T-cell (primary cell): ENCODE data around the gene MTA3. TPM values are rescaled to one million over a fixed set of nuclear protein-coding genes. Genes with fewer than 3 reads are reported as not detected.

Experiments
- ATAC-seq, 4 experiments: fragments of 200-7000 bp in 3 of 4; fragments of 150-1000 bp in 1 of 4; cut with Tn5 transposase; replicated peaks in 1 of 4; 1 replicate in 3 of 4; 2 replicates in 1 of 4; pipeline ENCODE4 v1.10.0; 2021; ENCODE audit warnings: moderate library complexity in 3 of 4, mild to moderate bottlenecking in 2 of 4, moderate number of reproducible peaks in 1 of 4
- CTCF ChIA-PET, 2 donors: fragments of 300-600 bp; sonication (Branson Sonifier 250); formaldehyde crosslinking; loops; one replicate each; lab custom pipeline; 2022; ENCODE audit warnings: antibody characterized with exemption in 2 of 2; lab: Charles Lee
- POLR2A ChIA-PET, 2 donors: fragments of 300-600 bp; sonication (Branson Sonifier 250); formaldehyde crosslinking; loops; one replicate each; lab custom pipeline; 2022; ENCODE audit warnings: antibody characterized with exemption in 2 of 2; lab: Charles Lee
- DNase-seq, 35 experiments: peaks; one replicate each; pipeline versions ENCODE4 v3.0.0 to v3.0.0-alpha.2; 2013 to 2023
- H3K27ac ChIP-seq: one replicate; pipeline ENCODE4 v1.5.1; 2013; ENCODE audit warnings: low read length
- H3K27me3 ChIP-seq, 2 experiments: replicated peaks in 1 of 2; 1 replicate in 1 of 2; 2 replicates in 1 of 2; pipeline versions ENCODE4 v1.6.1 to v1.7.0; 2013; ENCODE audit warnings: low read length in 1 of 2, mixed read lengths in 1 of 2; ENCODE audit not compliant: control insufficient read depth in 2 of 2, insufficient read depth in 2 of 2; ENCODE audit errors: extremely low read depth in 1 of 2
- H3K36me3 ChIP-seq, 2 donors: 1 replicate in 1 of 2; 2 replicates in 1 of 2; pipeline versions ENCODE4 v1.6.1 to v1.7.0; 2013; ENCODE audit warnings: low read length in 1 of 2; ENCODE audit not compliant: control insufficient read depth in 2 of 2, insufficient read depth in 1 of 2; ENCODE audit errors: extremely low read depth in 1 of 2
- H3K4me1 ChIP-seq, 2 experiments: 1 replicate in 1 of 2; 2 replicates in 1 of 2; pipeline versions ENCODE4 v1.6.1 to v1.7.0; 2013; ENCODE audit warnings: low read length in 2 of 2, mixed read lengths in 1 of 2; ENCODE audit not compliant: insufficient read depth in 2 of 2, control insufficient read depth in 1 of 2; ENCODE audit errors: extremely low read depth in 1 of 2
- H3K4me3 ChIP-seq, 2 donors: 1 replicate in 1 of 2; 2 replicates in 1 of 2; pipeline versions ENCODE4 v1.5.1 to v1.7.0; 2013; ENCODE audit warnings: mild to moderate bottlenecking in 2 of 2, low read length in 1 of 2, moderate library complexity in 1 of 2; ENCODE audit not compliant: control insufficient read depth in 1 of 2; ENCODE audit errors: extremely low read depth in 1 of 2
- H3K9me3 ChIP-seq: 2 replicates; pipeline ENCODE4 v1.7.0; 2013
- H3K27ac Mint-ChIP-seq, 2 donors: one replicate each; pipeline ENCODE4 v1.8.0; 2020 to 2021; ENCODE audit warnings: mild to moderate bottlenecking in 2 of 2, mixed read lengths in 2 of 2
- H3K27me3 Mint-ChIP-seq, 2 donors: one replicate each; pipeline ENCODE4 v1.8.0; 2021 to 2022; ENCODE audit warnings: mixed read lengths in 2 of 2
- H3K36me3 Mint-ChIP-seq: one replicate; pipeline ENCODE4 v1.8.0; 2021; ENCODE audit warnings: mixed read lengths
- H3K4me1 Mint-ChIP-seq, 3 donors: one replicate each; pipeline ENCODE4 v1.8.0; 2020 to 2022; ENCODE audit warnings: mixed read lengths in 3 of 3, mild to moderate bottlenecking in 1 of 3
- H3K4me3 Mint-ChIP-seq, 3 donors: one replicate each; pipeline ENCODE4 v1.8.0; 2020 to 2022; ENCODE audit warnings: mild to moderate bottlenecking in 3 of 3, mixed read lengths in 3 of 3, moderate library complexity in 3 of 3
- H3K9me3 Mint-ChIP-seq, 3 donors: one replicate each; pipeline ENCODE4 v1.8.0; 2020 to 2022; ENCODE audit warnings: mixed read lengths in 3 of 3
- WGBS: methylation state at CpG from one replicate; pipeline ENCODE4 v1.1.5; 2013; ENCODE audit warnings: missing lambda C conversion rate; ENCODE audit not compliant: insufficient coverage; 5-methylcytosine and 5-hydroxymethylcytosine counted together
- total RNA-seq, 35 experiments: library from RNA in 6 of 35; stranded (reverse) in 6 of 35; fragments of 120-200 nt in 1 of 35; gene quantifications; one replicate each; pipeline versions ENCODE4 v1.2.1 to v1.2.4 and lab custom pipeline; 2013 to 2026

MTA3 gene
- total RNA-seq, 5 donors from 2014 or later (not counting 1 experiment from before 2014, with no cell fraction given), result 20.9 to 42.4 (median 24.6) TPM

- WGBS, result 93% methylated on average over 2 of the region's 4 CpGs
- no peak for ATAC-seq
- no peak overlapping the region for H3K4me3 ChIP-seq
- H3K27me3 ChIP-seq, result no peaks in the 10 kb centered on the region
- Mint-ChIP-seq H3K9me3 (no peaks in the 10 kb centered on the region), H3K27ac (no peak overlapping the region), H3K36me3 (peaks cover 24% of the 10 kb centered on the region), H3K4me1 (peaks cover 0 to 10% (median 3%) of the 10 kb centered on the region in 3 donors), H3K27me3 (no peaks in the 10 kb centered on the region), H3K4me3 (no peak overlapping the region)
- H3K27ac ChIP-seq, result no peak overlapping the region
- DNase-seq, result no peak
- no peaks in the 10 kb centered on the region for H3K9me3 ChIP-seq
- CTCF ChIA-PET, result interaction anchor here in 1 of 2 donors (0.6 kb wide), 2 partner anchors 233 to 622 kb away, joined by 3 read pairs; no protein-coding TSS in a partner anchor
- no peaks in the 10 kb centered on the region for H3K4me1 ChIP-seq
- POLR2A ChIA-PET, result interaction anchor here in 1 of 2 donors (0.5 kb wide), 1 partner anchor 664 kb away, joined by 6 read pairs; no protein-coding TSS in a partner anchor
- peaks cover 10 to 33% of the 10 kb centered on the region in 2 donors for H3K36me3 ChIP-seq
Measured at GRCh38 chr2:42757981-42758740, 189.7 kb downstream of the MTA3 start.

- WGBS, result no CpG with 5 or more reads among the region's 1 CpG
- peaks cover 10 to 35% of the 10 kb centered on the region in 2 donors for H3K36me3 ChIP-seq
- H3K4me1 ChIP-seq, result no peaks in the 10 kb centered on the region
- Mint-ChIP-seq H3K9me3 (no peaks in the 10 kb centered on the region), H3K4me1 (peaks cover 0 to 7% (median 4%) of the 10 kb centered on the region in 3 donors), H3K4me3 (no peak overlapping the region), H3K27me3 (no peaks in the 10 kb centered on the region), H3K36me3 (peaks cover 23% of the 10 kb centered on the region), H3K27ac (no peak overlapping the region)
- DNase-seq (no peak), ATAC-seq (no peak)
- H3K4me3 ChIP-seq, result no peak overlapping the region
- H3K27ac ChIP-seq, result no peak overlapping the region
- POLR2A ChIA-PET, result interaction anchor here in 1 of 2 donors (0.6 kb wide), 1 partner anchor 17 kb away, joined by 11 read pairs; no protein-coding TSS in a partner anchor
- H3K27me3 ChIP-seq, result no peaks in the 10 kb centered on the region
- H3K9me3 ChIP-seq, result no peaks in the 10 kb centered on the region
- CTCF ChIA-PET, result interaction anchor here in 1 of 2 donors (0.6 kb wide), 2 partner anchors 234 to 623 kb away, joined by 3 read pairs; no protein-coding TSS in a partner anchor
Measured at GRCh38 chr2:42758751-42759150, 190.3 kb downstream of the MTA3 start.

- Mint-ChIP-seq H3K4me1 (peaks cover 0 to 4% (median 2%) of the 10 kb centered on the region in 3 donors), H3K27me3 (no peaks in the 10 kb centered on the region), H3K4me3 (no peak overlapping the region), H3K36me3 (peaks cover 18% of the 10 kb centered on the region), H3K27ac (no peak overlapping the region), H3K9me3 (no peaks in the 10 kb centered on the region)
- Histone ChIP-seq H3K36me3 (peaks cover 0 to 28% of the 10 kb centered on the region in 2 donors), H3K9me3 (no peaks in the 10 kb centered on the region), H3K4me1 (no peaks in the 10 kb centered on the region), H3K4me3 (no peak overlapping the region), H3K27me3 (no peaks in the 10 kb centered on the region), H3K27ac (no peak overlapping the region)
- 84% methylated on average over 8 of the region's 9 CpGs for whole genome bisulfite sequencing
- ATAC-seq, result no peak
- CTCF ChIA-PET, result no interaction called here
- no peak for DNase-seq
- POLR2A ChIA-PET, result no interaction called here
Measured at GRCh38 chr2:42761554-42761953, 193.1 kb downstream of the MTA3 start.

- Histone ChIP-seq H3K9me3 (no peaks in the 10 kb centered on the region), H3K4me3 (no peak overlapping the region), H3K27me3 (no peaks in the 10 kb centered on the region), H3K36me3 (peaks cover 0 to 27% of the 10 kb centered on the region in 2 donors), H3K27ac (no peak overlapping the region), H3K4me1 (no peaks in the 10 kb centered on the region)
- ATAC-seq (no peak), DNase-seq (no peak)
- H3K4me1 Mint-ChIP-seq, result peaks cover 0 to 4% (median 2%) of the 10 kb centered on the region in 3 donors
- no peak overlapping the region for H3K27ac Mint-ChIP-seq
- no peak overlapping the region for H3K4me3 Mint-ChIP-seq
- H3K9me3 Mint-ChIP-seq, result no peaks in the 10 kb centered on the region
- no peaks in the 10 kb centered on the region for H3K27me3 Mint-ChIP-seq
- ChIA-PET POLR2A (no interaction called here), CTCF (no interaction called here)
- H3K36me3 Mint-ChIP-seq, result peaks cover 18% of the 10 kb centered on the region
- 94% methylated on average over 2 of the region's 5 CpGs for WGBS
Measured at GRCh38 chr2:42762155-42762554, 193.7 kb downstream of the MTA3 start.

GRCh38 chr2:42762823-42763804 lies 194.7 kb downstream of the MTA3 start:
- POLR2A ChIA-PET, result no interaction called here
- no peaks in the 10 kb centered on the region for H3K4me1 ChIP-seq
- DNase-seq, result no peak
- Mint-ChIP-seq H3K36me3 (peaks cover 16% of the 10 kb centered on the region), H3K27ac (peak overlapping the region in 1 of 2 donors; percentile 6), H3K4me1 (peaks cover 0 to 4% (median 2%) of the 10 kb centered on the region in 3 donors), H3K9me3 (no peaks in the 10 kb centered on the region), H3K27me3 (no peaks in the 10 kb centered on the region), H3K4me3 (no peak overlapping the region)
- 93% methylated on average over 37 of the region's 45 CpGs for WGBS
- no peak overlapping the region for H3K27ac ChIP-seq
- no peak for ATAC-seq
- CTCF ChIA-PET, result no interaction called here
- H3K4me3 ChIP-seq, result no peak overlapping the region
- no peaks in the 10 kb centered on the region for H3K9me3 ChIP-seq
- H3K27me3 ChIP-seq, result no peaks in the 10 kb centered on the region
- H3K36me3 ChIP-seq, result peaks cover 0 to 27% of the 10 kb centered on the region in 2 donors

GRCh38 chr2:42764096-42764495 lies 195.7 kb downstream of the MTA3 start, which contains the start of gene OXER1:
Gene OXER1, minus strand, starts transcription at chr2:42764135. Its CDS starts 73 bp downstream, at chr2:42764062.
- no peak within 1 kb of the TSS for H3K4me3 ChIP-seq
- no peaks in the 10 kb centered on the region for H3K4me1 ChIP-seq
- H3K36me3 ChIP-seq, result peaks cover 0 to 27% of the 10 kb centered on the region in 2 donors
- H3K27me3 ChIP-seq, result no peaks in the 10 kb centered on the region
- CTCF ChIA-PET, result no interaction called here
- POLR2A ChIA-PET, result no interaction called here
- H3K27me3 Mint-ChIP-seq, result no peaks in the 10 kb centered on the region
- no peaks in the 10 kb centered on the region for H3K9me3 Mint-ChIP-seq
- no peak within 1 kb of the TSS for H3K27ac ChIP-seq
- DNase-seq, result peak in 1 of 35 experiments; percentile 18
- peak within 1 kb of the TSS in 1 of 2 donors; percentile 6 for H3K27ac Mint-ChIP-seq
- H3K4me1 Mint-ChIP-seq, result peaks cover 0 to 4% (median 2%) of the 10 kb centered on the region in 3 donors
- H3K9me3 ChIP-seq, result no peaks in the 10 kb centered on the region
- 25% methylated on average over 2 of the region's 5 CpGs for WGBS
- no peak within 1 kb of the TSS for H3K4me3 Mint-ChIP-seq
- peaks cover 14% of the 10 kb centered on the region for H3K36me3 Mint-ChIP-seq
- ATAC-seq, result no peak
